Activated CD8-positive, alpha-beta memory T cell treated with anti-CD3 and anti-CD28 coated beads, Interleukin-2, amount 10 ng/mL, durations not matched to agents 7 days and 5 days (primary cell): ENCODE data around the gene NUTF2. TPM values are rescaled to one million over a fixed set of nuclear protein-coding genes. Genes with fewer than 3 reads are reported as not detected.

Source experiments
- ATAC-seq: fragments of 150-1000 bp; cut with Tn5 transposase; one replicate; pipeline ENCODE4 v1.10.0; 2021; ENCODE audit warnings: moderate library complexity
- CTCF ChIA-PET: fragments of 350-600 bp; sonication (Branson Sonifier 250); formaldehyde crosslinking; loops from one replicate; lab custom pipeline; 2021; ENCODE audit warnings: antibody characterized with exemption; lab: Charles Lee
- DNase-seq: peaks from one replicate; pipeline ENCODE4 v3.0.0-alpha.2; 2020
- H3K27ac Mint-ChIP-seq: one replicate; pipeline ENCODE4 v1.8.0; 2021; ENCODE audit warnings: mild to moderate bottlenecking, mixed read lengths
- H3K27me3 Mint-ChIP-seq: one replicate; pipeline ENCODE4 v1.8.0; 2021; ENCODE audit warnings: mixed read lengths
- H3K36me3 Mint-ChIP-seq: one replicate; pipeline ENCODE4 v1.8.0; 2021; ENCODE audit warnings: mild to moderate bottlenecking, mixed read lengths
- H3K4me1 Mint-ChIP-seq: one replicate; pipeline ENCODE4 v1.8.0; 2021; ENCODE audit warnings: mixed read lengths
- H3K4me3 Mint-ChIP-seq: one replicate; pipeline ENCODE4 v1.8.0; 2021; ENCODE audit warnings: mild to moderate bottlenecking, moderate library complexity, mixed read lengths
- H3K9me3 Mint-ChIP-seq: one replicate; pipeline ENCODE4 v1.8.0; 2022; ENCODE audit warnings: low read depth, mixed read lengths
- total RNA-seq, 2 experiments: library from RNA; stranded (reverse); gene quantifications; one replicate each; pipeline ENCODE4 v1.2.3, GENCODE V29; 2021

Gene NUTF2
- total RNA-seq, 2 experiments from 2014 or later: 114 to 137 TPM

GRCh38 chr16:67884684-67885083, 38.0 kb downstream of the NUTF2 start, which contains the start of gene NRN1L:
Gene NRN1L, plus strand, starts transcription at chr16:67884885. Its CDS starts 19 bp downstream, at chr16:67884904.
- no peaks in the 10 kb centered on the region for H3K9me3 Mint-ChIP-seq
- peak within 1 kb of the TSS; percentile 46 for H3K27ac Mint-ChIP-seq
- ATAC-seq (no peak), DNase-seq (no peak)
- CTCF ChIA-PET: interaction anchor here (1.3 to 3.5 kb wide), 17 partner anchors 8 to 167 kb away, joined by 4 to 28 read pairs (median 12); partner anchors contain the start of genes CTRL, EDC4, PSKH1 and PSMB10
- H3K27me3 Mint-ChIP-seq: no peaks in the 10 kb centered on the region
- H3K36me3 Mint-ChIP-seq: peaks cover 18% of the 10 kb centered on the region
- no peak within 1 kb of the TSS for H3K4me3 Mint-ChIP-seq
- H3K4me1 Mint-ChIP-seq: no peaks in the 10 kb centered on the region

DNA sequence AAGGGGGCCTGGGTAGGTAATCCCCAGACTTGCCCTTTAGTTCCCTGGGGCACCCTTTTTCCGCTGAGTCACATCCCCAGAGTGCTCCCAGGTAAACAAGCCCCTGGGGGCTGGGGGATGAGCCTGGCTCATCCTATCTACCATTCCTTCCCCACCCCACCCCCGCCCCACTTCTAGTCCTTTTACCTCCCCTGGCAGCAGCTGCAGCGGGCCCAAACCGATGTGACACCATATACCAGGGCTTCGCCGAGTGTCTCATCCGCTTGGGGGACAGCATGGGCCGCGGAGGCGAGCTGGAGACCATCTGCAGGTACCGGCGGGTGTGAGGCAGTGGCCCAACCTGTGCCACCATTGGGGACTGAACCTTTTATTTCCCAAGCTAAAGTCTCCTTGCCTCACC, 38.8 kb downstream of the NUTF2 start:
- H3K4me1 Mint-ChIP-seq: no peaks in the 10 kb centered on the region
- H3K9me3 Mint-ChIP-seq: no peaks in the 10 kb centered on the region
- H3K4me3 Mint-ChIP-seq: no peak overlapping the region
- DNase-seq (no peak), ATAC-seq (no peak)
- peaks cover 13% of the 10 kb centered on the region for H3K36me3 Mint-ChIP-seq
- H3K27me3 Mint-ChIP-seq: no peaks in the 10 kb centered on the region
- H3K27ac Mint-ChIP-seq: no peak overlapping the region
- CTCF ChIA-PET: interaction anchor here (0.6 to 1.5 kb wide), 9 partner anchors 22 to 392 kb away, joined by 3 to 5 read pairs (median 3); partner anchors contain the start of gene PSMB10

- H3K36me3 Mint-ChIP-seq: peaks cover 13% of the 10 kb centered on the region
- CTCF ChIA-PET: interaction anchor here (0.6 to 1.5 kb wide), 11 partner anchors 22 to 392 kb away, joined by 3 to 5 read pairs (median 3); partner anchors contain the start of gene PSMB10
- H3K27me3 Mint-ChIP-seq: no peaks in the 10 kb centered on the region
- DNase-seq (no peak), ATAC-seq (no peak)
- no peaks in the 10 kb centered on the region for H3K4me1 Mint-ChIP-seq
- no peak overlapping the region for H3K4me3 Mint-ChIP-seq
- no peak overlapping the region for H3K27ac Mint-ChIP-seq
- H3K9me3 Mint-ChIP-seq: no peaks in the 10 kb centered on the region
Measured at GRCh38 chr16:67885976-67886375, 39.2 kb downstream of the NUTF2 start.

DNA sequence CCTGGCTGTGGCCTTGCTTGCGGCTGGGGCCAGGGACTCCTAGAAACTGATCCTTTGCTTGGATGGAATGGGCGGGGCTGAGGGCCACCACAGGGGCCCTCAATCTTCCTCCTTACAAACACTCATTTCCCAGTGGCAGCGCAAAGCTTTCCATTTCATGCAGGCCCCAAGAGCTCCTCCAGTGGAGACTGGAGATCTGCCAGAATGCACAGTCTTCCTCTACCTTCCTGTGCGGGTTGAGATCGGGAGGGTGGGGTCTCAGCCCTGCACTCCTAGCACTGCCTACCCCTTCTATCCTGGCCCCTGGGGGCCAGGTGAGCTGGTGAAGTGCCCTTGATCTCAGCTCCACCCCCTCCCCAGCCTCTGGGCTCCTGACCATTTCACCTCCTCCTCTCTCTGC, 39.7 kb downstream of the NUTF2 start:
- no peak for DNase-seq
- CTCF ChIA-PET: interaction anchor here (0.8 to 1.7 kb wide), 11 partner anchors 23 to 365 kb away, joined by 3 to 5 read pairs (median 3); partner anchors contain the start of gene PSMB10
- Mint-ChIP-seq H3K4me3 (no peak overlapping the region), H3K27ac (no peak overlapping the region), H3K27me3 (no peaks in the 10 kb centered on the region), H3K36me3 (peaks cover 13% of the 10 kb centered on the region), H3K4me1 (no peaks in the 10 kb centered on the region), H3K9me3 (no peaks in the 10 kb centered on the region)
- ATAC-seq: no peak

DNA sequence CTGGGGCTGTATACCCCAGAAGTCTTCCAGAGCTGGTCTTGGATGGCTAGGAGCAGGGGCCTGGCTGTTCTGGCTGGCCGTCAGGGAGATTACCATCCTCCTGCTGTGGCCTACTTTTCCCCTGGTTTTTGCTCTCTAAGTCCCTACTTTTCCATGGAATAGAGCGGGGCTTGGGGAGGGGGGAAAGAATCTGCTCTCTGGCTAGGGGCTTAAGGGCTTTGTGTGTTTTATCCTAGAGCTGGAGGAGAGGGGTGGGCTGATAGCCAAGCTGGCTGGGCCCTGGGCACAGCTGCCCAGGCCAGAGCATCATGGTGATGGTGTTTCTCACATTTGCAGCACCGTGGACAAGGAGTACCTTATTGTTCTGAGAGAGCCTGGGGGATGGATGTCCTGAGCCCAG, 41.6 kb downstream of the NUTF2 start:
- H3K4me3 Mint-ChIP-seq: no peak overlapping the region
- H3K9me3 Mint-ChIP-seq: no peaks in the 10 kb centered on the region
- no peaks in the 10 kb centered on the region for H3K27me3 Mint-ChIP-seq
- DNase-seq: no peak
- CTCF ChIA-PET: interaction anchor here (1.0 to 2.2 kb wide), 3 partner anchors 8 to 367 kb away, joined by 3 to 15 read pairs (median 3); no protein-coding TSS in a partner anchor
- peaks cover 9% of the 10 kb centered on the region for H3K36me3 Mint-ChIP-seq
- H3K4me1 Mint-ChIP-seq: peaks cover 7% of the 10 kb centered on the region
- no peak for ATAC-seq
- no peak overlapping the region for H3K27ac Mint-ChIP-seq

DNA sequence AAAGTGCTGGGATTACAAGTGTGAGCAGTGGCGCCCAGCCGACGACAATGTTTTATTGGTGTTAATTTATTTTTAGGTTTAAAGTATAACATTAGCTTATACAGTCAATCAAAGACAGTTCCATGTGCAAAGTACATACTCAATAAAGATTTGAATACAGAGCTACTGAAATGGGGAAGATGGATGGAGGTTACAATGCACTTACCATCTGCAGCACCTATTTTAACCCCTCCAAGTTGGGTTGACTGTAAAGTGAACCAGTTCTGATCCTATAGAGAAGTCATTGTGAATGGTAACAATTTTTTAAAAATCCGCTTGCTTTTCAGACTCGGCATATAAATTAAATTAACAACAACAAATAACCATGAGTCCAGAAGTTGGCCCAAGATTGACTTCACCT, 45.6 kb downstream of the NUTF2 start:
- Mint-ChIP-seq H3K27ac (peak overlapping the region; percentile 84), H3K4me1 (peaks cover 22% of the 10 kb centered on the region), H3K4me3 (peak overlapping the region; percentile 95), H3K27me3 (no peaks in the 10 kb centered on the region), H3K36me3 (peaks cover 2% of the 10 kb centered on the region), H3K9me3 (no peaks in the 10 kb centered on the region)
- no peak for DNase-seq
- CTCF ChIA-PET: interaction anchor here (0.9 to 3.5 kb wide), 8 partner anchors 9 to 148 kb away, joined by 3 to 18 read pairs (median 3); partner anchors contain the start of genes DDX28 and DUS2
- ATAC-seq: no peak

- H3K4me1 Mint-ChIP-seq: peaks cover 22% of the 10 kb centered on the region
- H3K9me3 Mint-ChIP-seq: no peaks in the 10 kb centered on the region
- peak within 1 kb of the TSS; percentile 95 for H3K4me3 Mint-ChIP-seq
- no peaks in the 10 kb centered on the region for H3K27me3 Mint-ChIP-seq
- ATAC-seq (peak; percentile 99), DNase-seq (peak; percentile 98)
- peaks cover 2% of the 10 kb centered on the region for H3K36me3 Mint-ChIP-seq
- CTCF ChIA-PET: interaction anchor here (0.8 to 3.5 kb wide), 10 partner anchors 9 to 147 kb away, joined by 3 to 18 read pairs (median 3); partner anchors contain the start of genes DDX28 and DUS2
- H3K27ac Mint-ChIP-seq: peak within 1 kb of the TSS; percentile 94
Measured at GRCh38 chr16:67892899-67893742, 46.4 kb downstream of the NUTF2 start, which contains the start of gene PSKH1. Gene PSKH1, plus strand, starts transcription at chr16:67893254. Its CDS starts 15,496 bp downstream, at chr16:67908750.

DNA sequence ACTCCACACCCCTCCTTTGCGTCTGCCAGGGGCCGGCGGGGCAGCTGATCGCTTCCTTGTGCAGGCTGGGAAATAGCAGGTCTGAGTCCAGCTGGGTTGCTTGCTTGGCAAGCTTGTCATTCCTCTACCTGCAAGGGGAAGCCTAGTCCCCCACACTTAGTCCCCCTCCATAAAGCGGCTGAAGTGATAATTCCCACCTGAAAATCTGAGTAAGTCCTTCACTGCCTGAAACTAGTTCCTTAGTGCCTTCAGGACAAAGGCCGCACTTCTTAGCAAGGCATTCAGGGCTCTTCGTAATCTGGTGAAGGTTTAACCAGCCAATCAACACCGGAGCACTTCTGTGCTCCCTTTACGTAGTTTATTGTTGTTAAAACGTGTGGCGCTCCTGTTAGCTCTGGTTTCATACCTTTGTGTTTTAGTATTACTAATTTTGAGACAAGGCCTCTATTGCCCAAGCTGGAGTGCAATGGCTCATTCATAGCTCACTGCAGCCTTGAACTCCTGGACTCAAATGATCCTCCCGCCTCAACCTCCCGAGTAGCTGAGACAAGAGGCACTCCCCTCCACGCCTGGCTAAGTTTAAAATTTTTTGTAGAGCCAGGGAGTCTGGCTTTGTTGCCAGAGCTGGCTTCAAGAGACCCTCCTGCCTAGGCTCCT, 47.1 kb downstream of the NUTF2 start:
- Mint-ChIP-seq H3K27me3 (no peaks in the 10 kb centered on the region), H3K27ac (peak overlapping the region; percentile 94), H3K4me1 (peaks cover 22% of the 10 kb centered on the region), H3K36me3 (peaks cover 2% of the 10 kb centered on the region), H3K9me3 (no peaks in the 10 kb centered on the region), H3K4me3 (peak overlapping the region; percentile 95)
- peak; percentile 54 for DNase-seq
- CTCF ChIA-PET: interaction anchor here (0.8 to 3.5 kb wide), 6 partner anchors 10 to 77 kb away, joined by 3 to 18 read pairs (median 4); no protein-coding TSS in a partner anchor
- ATAC-seq: no peak

- CTCF ChIA-PET: interaction anchor here (1.2 to 2.1 kb wide), 4 partner anchors 13 to 144 kb away, joined by 3 to 7 read pairs (median 5); partner anchors contain the start of gene NRN1L
- no peak overlapping the region for H3K27ac Mint-ChIP-seq
- ATAC-seq (no peak), DNase-seq (no peak)
- H3K4me1 Mint-ChIP-seq: peaks cover 22% of the 10 kb centered on the region
- H3K27me3 Mint-ChIP-seq: no peaks in the 10 kb centered on the region
- no peaks in the 10 kb centered on the region for H3K9me3 Mint-ChIP-seq
- no peak overlapping the region for H3K4me3 Mint-ChIP-seq
- H3K36me3 Mint-ChIP-seq: peaks cover 2% of the 10 kb centered on the region
Measured at GRCh38 chr16:67897231-67897630, 50.5 kb downstream of the NUTF2 start.

- CTCF ChIA-PET: interaction anchor here (1.6 to 1.7 kb wide), 2 partner anchors 18 to 85 kb away, joined by 4 to 6 read pairs; no protein-coding TSS in a partner anchor
- no peak for ATAC-seq
- no peak overlapping the region for H3K4me3 Mint-ChIP-seq
- no peaks in the 10 kb centered on the region for H3K4me1 Mint-ChIP-seq
- H3K36me3 Mint-ChIP-seq: no peaks in the 10 kb centered on the region
- H3K9me3 Mint-ChIP-seq: no peaks in the 10 kb centered on the region
- H3K27me3 Mint-ChIP-seq: no peaks in the 10 kb centered on the region
- no peak for DNase-seq
- H3K27ac Mint-ChIP-seq: no peak overlapping the region
Measured at GRCh38 chr16:67901734-67902133, 55.0 kb downstream of the NUTF2 start.

- Mint-ChIP-seq H3K4me1 (no peaks in the 10 kb centered on the region), H3K9me3 (no peaks in the 10 kb centered on the region), H3K4me3 (no peak overlapping the region), H3K27ac (no peak overlapping the region), H3K27me3 (no peaks in the 10 kb centered on the region), H3K36me3 (no peaks in the 10 kb centered on the region)
- DNase-seq (no peak), ATAC-seq (no peak)
- CTCF ChIA-PET: interaction anchor here (0.6 to 1.9 kb wide), 2 partner anchors 84 to 86 kb away, joined by 4 to 7 read pairs; no protein-coding TSS in a partner anchor
Measured at GRCh38 chr16:67902831-67903230, 56.1 kb downstream of the NUTF2 start.

- Mint-ChIP-seq H3K36me3 (peaks cover 4% of the 10 kb centered on the region), H3K9me3 (no peaks in the 10 kb centered on the region), H3K27ac (peak overlapping the region; percentile 0), H3K4me1 (peaks cover 17% of the 10 kb centered on the region), H3K27me3 (no peaks in the 10 kb centered on the region), H3K4me3 (no peak overlapping the region)
- CTCF ChIA-PET: interaction anchor here (1.7 kb wide), 1 partner anchor 24 kb away, joined by 7 read pairs; no protein-coding TSS in a partner anchor
- ATAC-seq (no peak), DNase-seq (no peak)
Measured at GRCh38 chr16:67907397-67908180, 60.9 kb downstream of the NUTF2 start.
